ENCODE data around the gene PLPP4.
A peak's percentile ranks its signal among the peaks of the same experiment; 100 is the strongest.

The PLPP4 gene

GRCh38 chr10:120456626-120457430 lies at the start of gene PLPP4:
Gene PLPP4, plus strand, starts transcription at chr10:120457227. Its CDS starts 79 bp downstream, at chr10:120457306.
- no peaks in the 10 kb centered on the region for H4K20me1 ChIP-seq (ENCODE audit: insufficient read depth, low read length)
- H3K4me3 ChIP-seq (ENCODE audit: low read length) = peak within 1 kb of the TSS; percentile 80
- peak within 1 kb of the TSS; percentile 67 for H3K9ac ChIP-seq (ENCODE audit: low read length)
- TF ChIP-seq, protein P1, sequence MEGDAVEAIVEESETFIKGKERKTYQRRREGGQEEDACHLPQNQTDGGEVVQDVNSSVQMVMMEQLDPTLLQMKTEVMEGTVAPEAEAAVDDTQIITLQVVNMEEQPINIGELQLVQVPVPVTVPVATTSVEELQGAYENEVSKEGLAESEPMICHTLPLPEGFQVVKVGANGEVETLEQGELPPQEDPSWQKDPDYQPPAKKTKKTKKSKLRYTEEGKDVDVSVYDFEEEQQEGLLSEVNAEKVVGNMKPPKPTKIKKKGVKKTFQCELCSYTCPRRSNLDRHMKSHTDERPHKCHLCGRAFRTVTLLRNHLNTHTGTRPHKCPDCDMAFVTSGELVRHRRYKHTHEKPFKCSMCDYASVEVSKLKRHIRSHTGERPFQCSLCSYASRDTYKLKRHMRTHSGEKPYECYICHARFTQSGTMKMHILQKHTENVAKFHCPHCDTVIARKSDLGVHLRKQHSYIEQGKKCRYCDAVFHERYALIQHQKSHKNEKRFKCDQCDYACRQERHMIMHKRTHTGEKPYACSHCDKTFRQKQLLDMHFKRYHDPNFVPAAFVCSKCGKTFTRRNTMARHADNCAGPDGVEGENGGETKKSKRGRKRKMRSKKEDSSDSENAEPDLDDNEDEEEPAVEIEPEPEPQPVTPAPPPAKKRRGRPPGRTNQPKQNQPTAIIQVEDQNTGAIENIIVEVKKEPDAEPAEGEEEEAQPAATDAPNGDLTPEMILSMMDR (IDR thresholded peaks at IDR 0.05; ENCODE audit: low read depth, low read length) = no peak
- TF ChIP-seq EZH2phosphoT487 (IDR thresholded peaks at IDR 0.05; ENCODE audit: low read depth) = no peak
- no peaks in the 10 kb centered on the region for H3K9me3 ChIP-seq (ENCODE audit: insufficient read depth, low read length)
- no peaks in the 10 kb centered on the region for H3K4me1 ChIP-seq (ENCODE audit: low read length)
- H3K36me3 ChIP-seq (replicated peaks; ENCODE audit: low read depth, low read length) = no peaks in the 10 kb centered on the region
- no peaks in the 10 kb centered on the region for H3K27me3 ChIP-seq (ENCODE audit: low read depth, low read length)
- H2AFZ ChIP-seq (ENCODE audit: low read depth, low read length) = no peak within 1 kb of the TSS
- H3K27ac ChIP-seq (ENCODE audit: low read length) = no peak within 1 kb of the TSS
- H3K4me2 ChIP-seq (ENCODE audit: low read length) = peak within 1 kb of the TSS; percentile 76
- no peaks in the 10 kb centered on the region for H3K79me2 ChIP-seq (ENCODE audit: low read length)

DNA sequence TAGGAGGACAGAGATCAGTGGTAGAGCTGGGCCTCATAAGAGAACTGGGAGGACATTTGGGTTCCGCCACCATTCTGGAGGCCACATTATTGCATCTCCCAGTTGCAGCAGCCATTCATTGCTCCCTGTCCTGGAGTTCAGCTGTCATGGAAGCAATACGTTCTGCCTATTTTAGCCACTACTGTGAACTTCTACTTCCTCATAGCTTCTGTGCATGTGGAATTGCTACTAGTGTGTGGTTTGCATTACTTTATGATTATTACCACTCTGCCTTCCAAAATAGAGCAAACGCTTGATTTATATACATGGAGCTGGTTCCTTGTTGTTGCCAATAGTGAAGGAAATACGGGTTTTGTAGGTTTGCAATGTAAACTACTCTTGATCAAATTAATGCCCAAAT lies 47.2 kb upstream of the PLPP4 start:
- H3K27ac ChIP-seq (ENCODE audit: low read length) = no peak overlapping the region
- no peaks in the 10 kb centered on the region for H4K20me1 ChIP-seq (ENCODE audit: insufficient read depth, low read length)
- H3K9ac ChIP-seq (ENCODE audit: low read length) = no peak overlapping the region
- TF ChIP-seq, protein P1 (IDR thresholded peaks at IDR 0.05; ENCODE audit: low read depth, low read length) = no peak
- TF ChIP-seq EZH2phosphoT487 (IDR thresholded peaks at IDR 0.05; ENCODE audit: low read depth) = no peak
- no peak overlapping the region for H2AFZ ChIP-seq (ENCODE audit: low read depth, low read length)
- no peaks in the 10 kb centered on the region for H3K79me2 ChIP-seq (ENCODE audit: low read length)
- H3K4me3 ChIP-seq (ENCODE audit: low read length) = no peak overlapping the region
- no peaks in the 10 kb centered on the region for H3K4me1 ChIP-seq (ENCODE audit: low read length)
- H3K36me3 ChIP-seq (replicated peaks; ENCODE audit: low read depth, low read length) = no peaks in the 10 kb centered on the region
- H3K9me3 ChIP-seq (ENCODE audit: insufficient read depth, low read length) = no peaks in the 10 kb centered on the region
- no peaks in the 10 kb centered on the region for H3K27me3 ChIP-seq (ENCODE audit: low read depth, low read length)
- no peak overlapping the region for H3K4me2 ChIP-seq (ENCODE audit: low read length)

GRCh38 chr10:120414946-120415345 lies 42.1 kb upstream of the PLPP4 start:
- H3K27me3 ChIP-seq (ENCODE audit: low read depth, low read length) = peaks cover 5% of the 10 kb centered on the region; the same call in 1 of the 2 replicates
- no peaks in the 10 kb centered on the region for H3K9me3 ChIP-seq (ENCODE audit: insufficient read depth, low read length)
- H3K79me2 ChIP-seq (ENCODE audit: low read length) = no peaks in the 10 kb centered on the region
- H4K20me1 ChIP-seq (ENCODE audit: insufficient read depth, low read length) = no peaks in the 10 kb centered on the region
- H2AFZ ChIP-seq (ENCODE audit: low read depth, low read length) = no peak overlapping the region
- no peaks in the 10 kb centered on the region for H3K36me3 ChIP-seq (replicated peaks; ENCODE audit: low read depth, low read length)
- TF ChIP-seq EZH2phosphoT487 (IDR thresholded peaks at IDR 0.05; ENCODE audit: low read depth) = no peak
- TF ChIP-seq, protein P1 (IDR thresholded peaks at IDR 0.05; ENCODE audit: low read depth, low read length) = no peak
- no peak overlapping the region for H3K27ac ChIP-seq (ENCODE audit: low read length)
- H3K4me1 ChIP-seq (ENCODE audit: low read length) = no peaks in the 10 kb centered on the region
- H3K9ac ChIP-seq (ENCODE audit: low read length) = no peak overlapping the region
- H3K4me2 ChIP-seq (ENCODE audit: low read length) = no peak overlapping the region
- H3K4me3 ChIP-seq (ENCODE audit: low read length) = no peak overlapping the region

- peaks cover 5% of the 10 kb centered on the region; the same call in 1 of the 2 replicates for H3K27me3 ChIP-seq (ENCODE audit: low read depth, low read length)
- no peaks in the 10 kb centered on the region for H3K36me3 ChIP-seq (replicated peaks; ENCODE audit: low read depth, low read length)
- no peaks in the 10 kb centered on the region for H4K20me1 ChIP-seq (ENCODE audit: insufficient read depth, low read length)
- H3K9ac ChIP-seq (ENCODE audit: low read length) = no peak overlapping the region
- no peak overlapping the region for H3K27ac ChIP-seq (ENCODE audit: low read length)
- H3K4me1 ChIP-seq (ENCODE audit: low read length) = peaks cover 7% of the 10 kb centered on the region
- TF ChIP-seq, protein P1 (IDR thresholded peaks at IDR 0.05; ENCODE audit: low read depth, low read length) = no peak
- TF ChIP-seq EZH2phosphoT487 (IDR thresholded peaks at IDR 0.05; ENCODE audit: low read depth) = no peak
- no peaks in the 10 kb centered on the region for H3K79me2 ChIP-seq (ENCODE audit: low read length)
- H3K4me2 ChIP-seq (ENCODE audit: low read length) = no peak overlapping the region
- no peak overlapping the region for H2AFZ ChIP-seq (ENCODE audit: low read depth, low read length)
- H3K9me3 ChIP-seq (ENCODE audit: insufficient read depth, low read length) = no peaks in the 10 kb centered on the region
- H3K4me3 ChIP-seq (ENCODE audit: low read length) = no peak overlapping the region
Observed at GRCh38 chr10:120415709-120416330, 41.2 kb upstream of the PLPP4 start.

Data from OCI-LY3 (cell line).